ENCODE measurements around the gene NAALADL1. TPM values are rescaled to one million over a fixed set of nuclear protein-coding genes. Genes with fewer than 3 reads are reported as not detected.

Gene NAALADL1
- total and polyA plus RNA-seq, 4 experiments from 2014 or later = 16.6 to 27.0 (median 22.9) TPM

- no peak within 1 kb of the TSS for H3K4me3 ChIP-seq (ENCODE audit: low read length in 2 of 2)
- peaks cover 16% of the 10 kb centered on the region for H3K4me1 ChIP-seq (ENCODE audit: insufficient read depth, low read length)
- Mint-ChIP-seq H3K27me3 (peaks cover 0 to 1% of the 10 kb centered on the region in 2 donors), H3K4me3 (no peak within 1 kb of the TSS), H3K4me1 (peaks cover 7 to 16% (median 10%) of the 10 kb centered on the region in 4 donors), H3K27ac (no peak within 1 kb of the TSS), H3K36me3 (no peaks in the 10 kb centered on the region), H3K9me3 (no peaks in the 10 kb centered on the region)
- no peaks in the 10 kb centered on the region for H3K27me3 ChIP-seq (ENCODE audit: insufficient read depth, low read length)
- no peaks in the 10 kb centered on the region for H3K36me3 ChIP-seq (ENCODE audit: insufficient read depth, low read length)
- POLR2A ChIA-PET (ENCODE audit: partially characterized antibody) = no interaction called here
- CTCF ChIA-PET (ENCODE audit: partially characterized antibody) = interaction anchor here (0.7 to 1.7 kb wide), 4 partner anchors 16 to 148 kb away, joined by 3 to 7 read pairs (median 5); partner anchors contain the start of gene ARL2
- H3K9me3 ChIP-seq (ENCODE audit: control insufficient read depth in 1 of 2, low read length in 2 of 2) = no peaks in the 10 kb centered on the region
- no peak within 1 kb of the TSS for H3K27ac ChIP-seq (ENCODE audit: low read depth, low read length)
- intact Hi-C loops (cut with micrococcal nuclease) = no loop called here
- no peak for DNase-seq
These were observed 61.5 kb downstream of the NAALADL1 start, which contains the start of gene BATF2 for GRCh38 chr11:64996710-64997380. BATF2 (minus strand) TSS chr11:64996971; CDS start chr11:64996914, 57 bp downstream.

DNA sequence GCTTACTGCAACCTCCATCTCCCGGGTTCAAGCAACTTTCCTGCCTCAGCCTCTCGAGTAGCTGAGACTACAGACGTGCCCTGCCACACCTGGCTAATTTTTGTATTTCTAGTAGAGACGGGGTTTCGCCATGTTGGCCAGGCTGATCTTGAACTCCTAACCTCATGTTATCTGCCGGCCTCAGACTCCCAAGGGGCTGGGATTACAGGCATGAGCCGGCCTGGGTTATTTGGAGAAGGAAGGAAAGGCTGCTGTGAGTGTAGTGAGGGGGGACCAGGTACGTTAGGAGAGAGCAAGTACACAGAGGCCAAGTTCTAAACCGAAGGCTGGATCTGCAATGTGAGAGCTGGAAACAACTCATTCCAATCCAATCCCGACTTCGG, 62.0 kb downstream of the NAALADL1 start:
- H3K4me1 Mint-ChIP-seq = peaks cover 7 to 22% (median 11%) of the 10 kb centered on the region in 4 donors
- no peak overlapping the region for H3K27ac Mint-ChIP-seq
- DNase-seq = no peak
- Histone ChIP-seq H3K9me3 (ENCODE audit: control insufficient read depth in 1 of 2, low read length in 2 of 2) (no peaks in the 10 kb centered on the region), H3K4me1 (ENCODE audit: insufficient read depth, low read length) (peaks cover 16% of the 10 kb centered on the region), H3K36me3 (ENCODE audit: insufficient read depth, low read length) (no peaks in the 10 kb centered on the region), H3K27ac (ENCODE audit: low read depth, low read length) (no peak overlapping the region), H3K4me3 (ENCODE audit: low read length in 2 of 2) (no peak overlapping the region), H3K27me3 (ENCODE audit: insufficient read depth, low read length) (no peaks in the 10 kb centered on the region)
- no peaks in the 10 kb centered on the region for H3K9me3 Mint-ChIP-seq
- CTCF ChIA-PET (ENCODE audit: partially characterized antibody) = interaction anchor here (0.7 to 1.1 kb wide), 3 partner anchors 18 to 148 kb away, joined by 3 to 5 read pairs (median 5); partner anchors contain the start of gene ARL2
- POLR2A ChIA-PET (ENCODE audit: partially characterized antibody) = no interaction called here
- intact Hi-C loops (cut with micrococcal nuclease) = no loop called here
- no peak overlapping the region for H3K4me3 Mint-ChIP-seq
- H3K36me3 Mint-ChIP-seq = no peaks in the 10 kb centered on the region
- H3K27me3 Mint-ChIP-seq = peaks cover 0 to 1% of the 10 kb centered on the region in 2 donors

Small RNA genes within 50 kb of the gene (microRNA-seq; reads per million reads assigned to microRNA genes)
- gene MIR6879 (ENCODE audit: borderline microRNAs expressed, borderline number of aligned reads, borderline replicate concordance) = not detected

Other genes with a start within 250 kb of the NAALADL1 start
- gene MEN1, start 248.0 kb downstream of the NAALADL1 start, total RNA-seq = 10 to 100 TPM; 41.3 to 42.7 TPM
- gene MEN1, start 248.0 kb downstream of the NAALADL1 start, polyA plus RNA-seq = 10 to 100 TPM; 22.4 to 42.1 TPM
- gene CDC42BPG, start 213.9 kb downstream of the NAALADL1 start, total RNA-seq = 1 to 10 TPM; 6.2 to 9.0 TPM
- under 1 TPM in 1 of 2 donors, not detected in 1; 0.62 TPM for gene CDC42BPG, start 213.9 kb downstream of the NAALADL1 start, polyA plus RNA-seq
- 100 to 1,000 TPM; 268 to 279 TPM for gene EHD1, start 179.9 kb downstream of the NAALADL1 start, total RNA-seq
- 100 to 1,000 TPM; 125 to 200 TPM for gene EHD1, start 179.9 kb downstream of the NAALADL1 start, polyA plus RNA-seq
- 10 to 100 TPM; 45.7 to 47.3 TPM for gene ATG2A, start 141.3 kb downstream of the NAALADL1 start, total RNA-seq
- gene ATG2A, start 141.3 kb downstream of the NAALADL1 start, polyA plus RNA-seq = 1 to 10 TPM; 4.1 to 6.3 TPM
- gene PPP2R5B, start 133.9 kb downstream of the NAALADL1 start, total RNA-seq = 10 to 100 TPM; 14.0 to 15.8 TPM
- 1 to 10 TPM; 5.6 to 8.8 TPM for gene PPP2R5B, start 133.9 kb downstream of the NAALADL1 start, polyA plus RNA-seq
- under 1 TPM in 1 of 2 experiments, not detected in 1; 0.47 TPM for gene GPHA2, start 122.7 kb downstream of the NAALADL1 start, total RNA-seq
- not detected for gene GPHA2, start 122.7 kb downstream of the NAALADL1 start, polyA plus RNA-seq
- under 1 TPM; 0.44 to 0.91 TPM for gene MAJIN, start 86.4 kb downstream of the NAALADL1 start, total RNA-seq
- gene MAJIN, start 86.4 kb downstream of the NAALADL1 start, polyA plus RNA-seq = not detected
- under 1 TPM in 1 of 2 experiments, not detected in 1; 0.17 TPM for gene BATF2, start 61.6 kb downstream of the NAALADL1 start, total RNA-seq
- not detected for gene BATF2, start 61.6 kb downstream of the NAALADL1 start, polyA plus RNA-seq
- 10 to 100 TPM; 30.6 to 32.3 TPM for gene ARL2, start 44.4 kb downstream of the NAALADL1 start, total RNA-seq
- gene ARL2, start 44.4 kb downstream of the NAALADL1 start, polyA plus RNA-seq = 100 to 1,000 TPM in 1 of 2 donors, 10 to 100 TPM in 1; 83.5 to 114 TPM
- 10 to 100 TPM; 24.5 to 26.7 TPM for gene SNX15, start 31.1 kb downstream of the NAALADL1 start, total RNA-seq
- 10 to 100 TPM; 19.8 to 23.2 TPM for gene SNX15, start 31.1 kb downstream of the NAALADL1 start, polyA plus RNA-seq
- 10 to 100 TPM in 1 of 2 experiments, 1 to 10 TPM in 1; 9.4 to 10.5 TPM for gene SAC3D1, start 17.3 kb downstream of the NAALADL1 start, total RNA-seq
- gene SAC3D1, start 17.3 kb downstream of the NAALADL1 start, polyA plus RNA-seq = 10 to 100 TPM in 1 of 2 donors, 1 to 10 TPM in 1; 6.8 to 10.6 TPM
- gene CDCA5, start 25.5 kb upstream of the NAALADL1 start, total RNA-seq = under 1 TPM; 0.41 to 0.64 TPM
- gene CDCA5, start 25.5 kb upstream of the NAALADL1 start, polyA plus RNA-seq = under 1 TPM in 1 of 2 donors, not detected in 1; 0.41 TPM
- gene ZFPL1, start 25.7 kb upstream of the NAALADL1 start, total RNA-seq = 10 to 100 TPM; 48.6 to 51.9 TPM
- gene ZFPL1, start 25.7 kb upstream of the NAALADL1 start, polyA plus RNA-seq = 10 to 100 TPM; 28.7 to 31.0 TPM
- gene VPS51, start 37.7 kb upstream of the NAALADL1 start, total RNA-seq = 100 to 1,000 TPM; 221 to 226 TPM
- 100 to 1,000 TPM in 1 of 2 donors, 10 to 100 TPM in 1; 87.0 to 113 TPM for gene VPS51, start 37.7 kb upstream of the NAALADL1 start, polyA plus RNA-seq
- gene TM7SF2, start 53.3 kb upstream of the NAALADL1 start, total RNA-seq = 10 to 100 TPM; 22.4 to 27.2 TPM
- 10 to 100 TPM in 1 of 2 donors, 1 to 10 TPM in 1; 9.1 to 12.1 TPM for gene TM7SF2, start 53.3 kb upstream of the NAALADL1 start, polyA plus RNA-seq
- 10 to 100 TPM; 15.9 to 16.5 TPM for gene ZNHIT2, start 59.1 kb upstream of the NAALADL1 start, total RNA-seq
- gene ZNHIT2, start 59.1 kb upstream of the NAALADL1 start, polyA plus RNA-seq = 10 to 100 TPM; 13.1 to 22.5 TPM
- 1,000 to 10,000 TPM; 1,571 to 1,690 TPM for gene FAU, start 63.6 kb upstream of the NAALADL1 start, total RNA-seq
- 1,000 to 10,000 TPM in 1 of 2 donors, 100 to 1,000 TPM in 1; 913 to 1,018 TPM for gene FAU, start 63.6 kb upstream of the NAALADL1 start, polyA plus RNA-seq
- 10 to 100 TPM; 59.6 to 60.6 TPM for gene MRPL49, start 63.8 kb upstream of the NAALADL1 start, total RNA-seq
- 100 to 1,000 TPM in 1 of 2 donors, 10 to 100 TPM in 1; 81.1 to 118 TPM for gene MRPL49, start 63.8 kb upstream of the NAALADL1 start, polyA plus RNA-seq
- gene SYVN1, start 76.0 kb upstream of the NAALADL1 start, total RNA-seq = 10 to 100 TPM; 74.0 to 76.5 TPM
- gene SYVN1, start 76.0 kb upstream of the NAALADL1 start, polyA plus RNA-seq = 10 to 100 TPM in 1 of 2 donors, 1 to 10 TPM in 1; 2.8 to 17.0 TPM
- not detected for gene SPDYC, start 111.7 kb upstream of the NAALADL1 start, total RNA-seq
- gene SPDYC, start 111.7 kb upstream of the NAALADL1 start, polyA plus RNA-seq = not detected
- 100 to 1,000 TPM; 135 to 141 TPM for gene CAPN1, start 123.4 kb upstream of the NAALADL1 start, total RNA-seq
- gene CAPN1, start 123.4 kb upstream of the NAALADL1 start, polyA plus RNA-seq = 100 to 1,000 TPM; 115 to 127 TPM
- 10 to 100 TPM; 26.4 to 27.3 TPM for gene POLA2, start 203.4 kb upstream of the NAALADL1 start, total RNA-seq
- gene POLA2, start 203.4 kb upstream of the NAALADL1 start, polyA plus RNA-seq = 10 to 100 TPM in 1 of 2 donors, 1 to 10 TPM in 1; 7.8 to 13.7 TPM

Measured in CD4-positive, alpha-beta memory T cell (primary cell).